ENCODE measurements around the gene GDF3.
A peak's percentile ranks its signal among the peaks of the same experiment; 100 is the strongest.
"Not testable (repeated sequence)": the region's sequence is repeated elsewhere in the genome, so short reads cannot be mapped to it uniquely, and the experiment has no call there.

GDF3 gene

DNA sequence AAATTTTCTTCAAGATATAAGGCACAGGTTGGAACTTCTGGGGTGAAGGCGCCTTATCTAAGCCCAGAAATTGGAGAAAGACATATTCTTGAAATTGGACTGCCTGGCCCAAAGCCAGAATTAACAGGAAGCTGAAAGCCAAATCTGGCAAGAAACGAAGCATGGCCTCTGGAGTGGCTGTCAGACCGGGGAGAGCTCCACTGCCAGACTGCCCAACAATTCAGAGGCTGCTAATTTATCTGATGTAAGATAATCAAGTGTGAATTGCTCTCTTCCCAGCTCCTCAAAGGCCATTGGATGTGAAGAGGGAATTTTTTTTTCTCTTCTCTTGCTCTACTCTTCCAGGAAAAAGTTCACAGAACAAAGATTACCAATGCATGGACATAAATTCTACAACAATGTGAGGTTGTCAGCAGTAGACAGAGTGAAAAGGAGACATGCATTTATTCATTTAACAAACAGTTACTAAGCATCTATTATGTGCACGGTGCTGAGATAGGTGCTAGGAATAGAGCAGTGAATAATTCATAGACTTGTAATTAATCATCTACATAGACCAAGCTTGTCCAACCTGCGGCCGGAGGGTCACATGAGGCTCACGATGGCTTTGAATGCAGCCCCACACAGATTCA, at the start of gene GDF3:
Gene GDF3, minus strand, starts transcription at position 210 of the 632 bp plus-strand sequence. Its CDS starts 47 bp downstream, at position 163.
- DNase-seq (ENCODE audit: low read depth): no peak

DNA sequence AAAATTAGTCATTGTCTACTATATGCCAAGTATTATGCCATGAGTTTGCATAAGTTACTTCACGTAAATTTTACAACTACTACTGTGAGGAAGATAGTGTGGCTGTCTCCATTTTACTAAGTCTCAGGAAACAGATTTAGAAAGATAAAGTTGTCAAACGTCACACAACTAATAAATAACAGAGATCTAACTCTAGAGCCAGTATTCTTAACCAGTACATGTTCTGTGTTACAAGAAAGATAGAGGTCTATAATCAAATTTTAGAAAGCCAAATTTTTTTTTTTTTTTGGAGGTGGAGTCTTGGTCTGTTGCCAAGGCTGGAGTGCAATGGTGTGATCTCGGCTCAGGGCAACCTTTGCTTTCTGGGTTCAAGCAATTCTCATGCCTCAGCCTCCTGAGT, 37.4 kb upstream of the GDF3 start:
- DNase-seq (ENCODE audit: low read depth): no peak

DNA sequence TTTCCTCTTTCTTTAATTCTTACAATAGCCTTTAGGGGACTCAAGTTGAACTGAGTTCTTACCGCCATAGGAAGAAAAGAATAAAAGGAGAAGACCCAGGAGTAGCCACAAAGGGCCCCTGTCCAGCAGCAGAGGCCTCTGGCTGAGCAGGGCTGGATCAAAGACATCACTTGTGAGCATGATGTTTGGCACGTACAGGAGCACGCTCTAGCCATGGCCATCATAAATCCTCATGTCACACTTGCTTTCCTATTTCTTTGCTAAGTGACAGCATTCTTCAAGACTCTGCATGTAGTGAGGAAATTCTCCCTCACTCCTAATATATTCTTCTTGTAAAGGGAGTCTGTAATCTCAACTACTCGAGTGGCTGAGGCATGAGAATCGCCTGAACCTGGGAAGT, 35.9 kb upstream of the GDF3 start:
- no peak for DNase-seq (ENCODE audit: low read depth)

DNA sequence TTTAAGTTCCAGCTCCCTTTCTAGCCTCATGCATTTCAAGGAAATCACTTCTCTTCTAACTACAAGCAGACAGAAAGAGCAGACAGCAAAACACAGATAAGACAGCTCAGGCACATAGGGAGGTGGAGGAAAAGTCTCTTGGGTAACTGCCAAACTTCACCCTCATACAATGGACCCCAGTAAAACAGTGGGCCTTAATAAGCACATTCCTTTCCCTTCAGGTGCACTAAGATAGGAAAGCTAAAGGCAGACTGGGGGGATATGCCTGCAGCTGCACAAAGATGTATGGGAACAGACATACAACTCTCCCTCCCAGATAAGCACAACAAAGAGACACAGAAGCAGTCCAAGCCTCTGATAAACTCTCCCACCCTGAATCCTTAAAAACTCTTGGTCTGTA, 35.4 kb upstream of the GDF3 start:
- not testable (repeated sequence) for DNase-seq (ENCODE audit: low read depth)

DNA sequence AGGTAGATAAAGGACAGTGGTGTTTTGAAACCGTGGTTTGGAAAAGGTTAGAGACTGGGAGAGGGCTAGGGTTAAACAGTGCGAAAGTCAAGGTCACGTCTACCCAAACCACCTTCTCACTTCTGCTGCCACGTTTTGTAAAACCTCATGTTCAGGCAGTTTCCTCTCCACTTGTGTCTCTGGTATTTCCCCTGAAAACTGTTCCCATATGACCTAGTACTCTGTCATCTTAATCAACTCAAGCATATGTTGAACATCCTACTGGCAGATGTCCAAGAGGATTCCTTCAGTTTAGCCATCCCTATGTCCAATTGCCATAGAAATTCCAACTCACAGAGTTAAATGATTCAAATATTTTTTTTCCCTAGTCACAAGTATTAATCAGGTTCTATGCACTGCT, 34.2 kb upstream of the GDF3 start:
- no peak for DNase-seq (ENCODE audit: low read depth)

DNA sequence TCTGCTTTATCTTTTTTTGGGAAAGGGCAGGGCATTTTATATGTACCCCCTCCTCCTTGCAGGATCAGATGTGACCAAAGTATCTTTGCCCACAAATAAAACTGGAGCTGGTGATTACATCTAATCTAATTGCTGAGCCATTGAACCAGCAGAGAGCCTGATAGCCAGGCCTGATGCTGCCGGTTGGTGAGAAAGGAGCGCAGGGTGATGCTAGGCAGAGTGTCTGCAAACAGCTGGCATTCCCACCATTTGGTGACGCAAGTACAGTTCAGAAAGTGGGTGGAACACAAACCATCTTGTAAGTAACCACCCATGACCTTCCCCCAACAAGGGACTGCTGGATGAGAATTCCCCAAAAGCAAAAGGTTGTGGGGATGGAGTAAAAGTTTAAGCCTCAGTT, 28.4 kb upstream of the GDF3 start:
- DNase-seq (ENCODE audit: low read depth): no peak

DNA sequence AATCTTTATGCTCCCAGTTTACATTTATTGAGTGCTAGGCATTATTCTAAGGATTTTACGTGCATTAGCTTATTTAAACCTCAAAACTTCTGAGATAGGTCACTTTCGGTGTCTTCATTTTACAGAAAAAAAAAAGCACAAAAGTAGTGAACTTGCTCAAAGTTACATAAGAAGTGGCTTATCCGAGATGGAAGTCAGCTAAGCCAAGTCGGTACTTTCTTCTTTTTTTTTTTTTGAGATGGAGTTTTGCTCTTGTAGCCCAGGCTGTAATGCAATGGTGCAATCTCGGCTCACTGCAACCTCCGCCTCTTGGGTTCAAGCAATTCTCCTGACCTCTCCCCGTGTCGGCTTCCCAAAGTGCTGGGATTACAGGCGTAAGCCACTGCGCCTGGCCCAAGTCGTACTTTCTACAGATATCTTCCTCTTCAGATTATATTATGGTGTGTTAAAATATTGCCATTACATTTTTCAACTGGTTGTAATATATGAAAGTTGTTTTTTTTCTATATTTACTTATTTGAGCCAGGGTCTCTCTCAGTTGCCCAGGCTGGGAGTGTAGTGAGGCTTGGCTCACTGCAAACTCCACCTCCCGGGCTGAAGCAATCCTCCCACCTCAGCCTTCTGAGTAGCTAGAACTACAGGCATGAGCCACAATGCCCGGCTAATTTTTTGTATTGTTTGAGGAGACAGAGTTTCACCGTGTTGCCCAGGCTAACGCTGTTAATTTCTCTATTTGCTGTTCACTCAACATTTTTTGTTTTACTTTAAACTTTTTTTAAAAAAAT, 24.6 kb upstream of the GDF3 start:
- no peak for DNase-seq (ENCODE audit: low read depth)

DNA sequence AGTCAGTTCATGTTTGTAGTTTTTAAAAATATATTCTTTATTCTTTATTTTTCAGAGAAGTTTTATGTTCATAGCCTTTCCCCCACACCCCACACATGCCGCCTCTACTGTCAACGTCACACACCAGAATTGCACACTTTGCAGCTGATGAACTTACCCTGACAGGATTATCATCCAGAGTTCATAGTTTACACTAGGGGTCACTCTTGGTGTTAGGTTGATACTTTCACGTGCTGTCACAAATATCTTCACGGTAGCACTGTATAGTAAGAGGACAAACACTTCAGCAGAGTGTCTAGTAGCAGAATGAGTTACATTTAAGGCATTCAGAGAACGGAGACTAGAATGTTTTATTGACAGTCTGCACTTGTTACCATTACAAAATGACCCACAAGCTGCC, 20.8 kb upstream of the GDF3 start:
- DNase-seq (ENCODE audit: low read depth): no peak

DNA sequence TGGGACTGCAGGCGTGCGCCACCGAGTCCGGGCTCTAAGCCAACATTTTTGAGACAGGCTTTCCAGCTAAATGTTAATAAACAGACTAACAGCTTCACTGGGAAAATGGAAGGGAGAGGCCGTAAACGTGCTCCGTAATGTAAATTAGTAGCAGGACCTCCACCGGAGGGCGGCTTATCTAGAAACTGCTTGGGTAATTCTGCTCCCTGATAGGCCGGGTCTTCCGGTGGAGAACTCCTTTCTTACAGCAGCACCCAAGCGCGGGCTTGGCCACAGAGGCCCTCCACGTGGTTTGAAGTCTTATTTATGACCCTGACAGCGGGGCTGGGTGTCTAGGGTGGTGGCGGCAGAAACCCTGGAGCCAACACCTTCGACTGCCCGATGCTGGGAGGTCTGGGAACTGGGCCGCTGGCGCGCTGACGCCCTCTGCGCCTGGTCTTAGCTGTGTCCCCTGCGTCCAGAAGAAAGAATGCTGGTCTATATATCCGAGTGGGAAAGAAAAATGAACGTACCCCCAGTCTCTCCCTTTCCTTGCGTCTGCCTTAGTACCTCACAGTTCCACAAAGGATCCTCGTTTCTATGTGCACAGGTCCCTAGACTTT, 17.4 kb upstream of the GDF3 start:
- no peak for DNase-seq (ENCODE audit: low read depth)

DNA sequence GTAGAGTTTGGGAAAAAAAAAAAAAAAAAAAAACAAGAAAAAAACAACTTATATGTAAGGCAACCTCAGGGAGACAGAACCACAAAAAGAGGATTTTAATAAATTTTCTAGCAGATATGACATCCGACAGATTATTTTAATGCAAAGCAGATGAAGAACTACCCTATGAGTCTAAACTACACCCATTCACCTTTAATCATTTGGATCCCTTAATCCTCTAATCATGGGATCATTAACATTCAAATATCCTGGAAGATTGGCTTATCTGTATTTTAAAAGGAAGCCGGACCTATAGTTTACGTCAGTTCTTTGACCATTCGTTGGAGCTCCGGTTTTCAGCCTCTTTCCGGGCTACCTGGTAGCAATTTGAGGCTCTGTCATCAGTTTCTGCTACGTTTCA, 15.6 kb upstream of the GDF3 start, which contains the start of gene DPPA3:
Gene DPPA3, plus strand, starts transcription at position 301 of the 400 bp plus-strand sequence. CDS start 138 bp downstream, outside the sequence.
- DNase-seq (ENCODE audit: low read depth): no peak

DNA sequence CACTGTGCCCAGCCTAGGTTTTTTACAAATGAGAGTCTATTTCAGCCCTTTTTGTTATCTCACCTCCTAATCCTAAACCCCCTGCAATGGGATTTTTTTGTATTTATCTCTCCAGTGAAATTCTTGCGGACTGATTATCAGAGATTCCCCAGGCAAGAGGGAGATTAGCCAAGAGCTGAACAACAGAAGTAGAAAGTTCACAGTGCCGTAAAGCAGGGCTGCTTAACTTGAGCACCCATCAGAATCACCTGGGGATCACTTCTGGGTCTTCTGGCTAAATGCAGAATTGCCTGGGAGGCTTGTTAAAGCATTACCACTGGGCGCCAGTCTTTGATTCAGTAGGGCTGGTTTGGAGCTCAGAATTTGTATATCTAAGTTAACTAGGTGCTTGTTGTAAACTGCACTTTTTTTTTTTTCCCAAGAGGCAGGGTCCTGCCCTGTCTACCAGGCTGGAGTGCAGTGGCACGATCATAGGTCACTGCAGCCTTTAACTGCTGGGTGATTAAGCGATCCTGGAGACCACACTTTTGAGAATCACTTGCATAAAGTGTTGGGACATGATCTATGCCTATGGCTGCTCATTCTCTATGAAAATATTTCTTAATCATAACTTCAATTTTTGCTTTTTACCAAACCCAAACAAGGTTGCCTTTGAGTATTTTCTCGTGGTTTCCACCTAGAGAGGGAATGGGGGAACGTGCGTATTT, 14.5 kb upstream of the GDF3 start:
- no peak for DNase-seq (ENCODE audit: low read depth)

DNA sequence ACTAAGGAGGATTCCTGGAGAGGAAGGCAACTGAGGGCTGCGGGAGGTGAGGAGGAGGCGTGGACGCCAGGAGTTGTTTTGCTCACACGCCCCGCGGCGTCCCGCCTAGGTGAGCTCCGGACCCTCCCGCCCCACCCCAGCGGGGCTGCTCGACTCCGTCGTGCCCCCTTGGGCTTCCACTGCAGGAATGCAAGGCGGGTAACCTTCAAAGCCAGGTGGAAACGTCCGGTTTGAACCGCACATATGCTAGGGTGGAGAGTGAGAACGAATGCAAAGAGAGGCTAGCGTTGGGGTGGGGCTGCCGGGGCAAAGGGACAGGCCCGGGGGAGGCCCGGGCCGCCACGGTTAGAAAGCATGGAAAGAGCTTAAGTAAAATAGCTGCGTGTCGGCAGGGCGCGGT, 10.3 kb upstream of the GDF3 start:
- DNase-seq (ENCODE audit: low read depth): no peak

DNA sequence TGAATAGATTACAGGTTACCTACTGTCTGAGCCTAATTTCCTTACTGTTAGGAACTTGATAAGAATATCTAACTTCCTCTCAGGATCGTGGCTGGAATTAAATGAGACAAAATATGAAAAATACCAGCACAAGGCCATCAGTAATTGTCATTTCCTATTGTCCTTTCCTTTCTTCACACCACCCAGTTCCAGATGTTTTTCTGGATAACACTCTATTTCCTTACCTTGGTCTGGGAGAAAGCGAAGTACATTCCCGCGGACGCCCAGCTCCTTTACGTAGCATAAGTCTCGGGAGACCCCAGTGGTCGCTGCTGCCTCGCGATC, 376 bp downstream of the GDF3 start:
- DNase-seq (ENCODE audit: low read depth): no peak

DNA sequence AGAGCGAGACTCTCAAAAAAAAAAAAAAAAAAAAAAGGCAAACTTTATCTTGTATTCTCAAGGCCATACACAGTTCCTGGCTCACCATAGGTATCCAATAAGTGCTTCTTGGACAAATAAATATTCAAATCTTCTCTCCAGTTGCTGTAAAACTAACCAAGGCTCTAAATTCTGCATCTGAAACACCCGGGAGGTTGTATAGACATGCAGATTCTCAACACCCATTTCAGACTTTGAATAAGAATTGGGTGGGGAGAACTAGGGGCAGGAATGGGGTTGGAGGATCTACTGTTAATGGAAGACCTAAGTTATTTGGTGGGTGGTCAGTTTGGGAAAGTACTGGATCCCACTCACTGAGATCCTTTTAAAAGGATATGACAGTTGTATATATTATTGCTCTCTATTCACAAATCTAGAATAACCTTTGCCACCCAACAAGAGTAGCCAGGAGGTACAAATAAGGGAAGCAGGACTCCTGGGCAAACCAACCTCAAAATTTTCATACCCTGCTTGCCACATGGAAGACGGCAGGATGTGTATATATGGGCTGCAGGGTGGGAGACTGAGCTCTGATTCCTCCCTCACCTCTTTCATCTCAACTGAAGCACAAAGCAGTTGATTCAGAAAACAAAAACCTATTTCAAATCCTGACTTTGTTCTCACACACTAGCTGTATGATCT, 879 bp downstream of the GDF3 start:
- DNase-seq (ENCODE audit: low read depth): no peak

DNA sequence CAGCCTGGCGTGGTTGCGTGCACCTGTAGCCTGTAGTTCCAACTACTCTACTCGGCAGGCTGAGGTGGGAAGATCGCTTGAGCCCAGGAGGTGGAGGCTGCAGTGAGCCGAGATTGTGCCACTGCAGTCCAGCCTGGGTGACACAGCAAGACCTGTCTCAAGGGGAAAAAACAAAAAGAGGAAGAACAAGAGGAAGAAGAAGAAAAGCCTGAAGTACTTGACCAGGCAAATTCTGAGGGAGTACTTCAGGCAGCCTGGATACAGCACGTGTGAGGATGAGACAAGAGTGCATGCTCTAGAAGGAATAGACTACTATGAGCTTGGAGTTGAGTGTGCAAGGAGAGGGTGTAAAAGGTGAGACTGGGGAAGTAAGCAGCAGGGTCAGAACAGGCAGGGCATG, 1.8 kb downstream of the GDF3 start:
- no peak for DNase-seq (ENCODE audit: low read depth)

DNA sequence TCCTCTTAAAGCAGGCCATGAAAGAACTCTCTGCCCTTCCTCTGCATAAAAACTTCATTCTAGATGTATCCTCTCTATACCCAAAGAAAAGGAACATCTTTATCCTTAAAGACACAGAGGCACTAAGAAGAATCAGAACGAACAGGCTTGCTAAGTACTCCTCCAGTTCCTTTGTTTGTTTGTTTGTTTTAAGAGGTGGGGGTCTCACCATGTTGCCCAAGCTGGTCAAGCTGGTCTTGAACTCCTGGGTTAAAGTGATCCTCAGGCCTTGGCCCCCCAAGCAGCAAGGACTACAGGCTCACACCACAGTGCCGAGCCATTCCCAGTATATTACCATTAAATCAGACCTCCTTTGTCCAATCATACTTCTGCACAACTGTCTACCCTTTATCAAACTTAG, 14.0 kb downstream of the GDF3 start:
- DNase-seq (ENCODE audit: low read depth): no peak

DNA sequence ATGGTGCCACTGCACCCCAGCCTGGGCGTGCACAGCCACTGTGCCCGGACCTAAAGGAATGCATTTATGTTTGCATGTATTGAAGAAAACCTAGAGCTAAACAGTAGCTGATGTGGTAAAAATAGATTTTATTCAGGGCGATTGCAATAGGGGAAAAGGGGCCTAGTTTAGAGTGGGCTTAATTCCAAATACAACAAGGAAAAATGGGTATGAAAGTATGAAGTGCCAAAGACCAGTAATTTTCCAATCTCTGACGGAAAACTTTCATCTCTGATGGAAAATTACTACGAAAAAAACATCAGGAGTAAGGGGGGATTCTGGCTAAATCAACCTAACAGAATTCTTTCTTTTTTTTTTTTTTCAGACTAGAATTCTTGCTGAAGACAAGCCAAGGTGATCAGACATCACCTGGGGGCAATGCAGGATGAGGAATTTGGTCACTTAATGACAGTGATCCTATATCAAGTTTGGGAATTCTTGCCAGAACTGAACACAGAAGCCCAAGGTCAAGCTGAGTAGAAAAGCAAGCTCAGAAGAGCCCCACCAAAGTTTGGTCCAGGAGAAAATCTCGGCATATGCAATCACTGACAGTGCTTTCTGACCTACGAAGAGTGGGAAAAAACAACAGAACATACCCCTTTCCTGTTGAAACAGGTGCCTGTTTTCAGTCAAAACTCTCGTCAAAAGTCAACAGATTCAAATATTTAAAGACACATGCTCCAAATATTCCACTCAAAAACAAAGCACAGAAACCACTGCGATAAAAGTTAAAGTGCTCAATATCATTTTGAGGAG, 16.1 kb downstream of the GDF3 start:
- DNase-seq (ENCODE audit: low read depth): no peak

DNA sequence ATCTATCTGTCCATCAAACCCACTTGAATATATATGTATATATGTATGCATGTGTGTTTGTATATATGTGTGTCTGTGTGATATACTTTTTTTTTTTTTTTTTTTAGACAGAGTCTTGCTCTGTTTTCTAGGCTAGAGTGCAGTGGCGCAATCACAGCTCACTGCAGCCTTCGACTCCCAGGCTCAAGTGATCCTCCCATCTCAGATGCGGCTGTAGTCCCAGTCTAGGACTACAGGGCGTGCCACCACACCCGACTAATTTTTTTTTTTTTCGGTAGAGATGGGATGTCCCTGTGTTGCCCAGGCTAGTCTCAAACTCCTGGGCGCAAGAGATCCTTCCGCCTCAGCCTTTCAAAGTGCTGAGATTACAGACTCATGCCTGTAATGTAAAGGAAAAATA, 16.8 kb downstream of the GDF3 start:
- DNase-seq (ENCODE audit: low read depth): no peak

DNA sequence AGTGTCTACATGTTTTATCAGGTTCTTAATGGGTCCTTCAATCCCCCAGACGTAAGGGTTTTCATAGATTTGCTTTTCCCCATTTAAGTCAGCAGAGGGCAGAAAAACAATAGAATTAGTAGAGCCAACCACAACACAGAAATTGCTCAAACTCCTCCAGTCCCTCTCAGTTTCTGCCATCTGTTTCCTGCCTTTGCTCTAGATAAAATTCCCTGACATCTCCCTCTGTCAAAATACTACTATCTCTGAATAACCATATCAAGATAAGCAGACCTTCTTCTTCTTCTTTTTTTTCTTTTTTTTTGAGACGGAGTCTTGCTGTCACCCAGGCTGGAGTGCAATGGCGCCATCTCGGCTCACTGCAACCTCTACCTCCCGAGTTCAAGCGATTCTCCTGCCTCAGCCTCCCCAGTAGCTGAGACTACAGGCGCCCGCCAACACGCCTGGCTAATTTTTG, 18.1 kb downstream of the GDF3 start:
- peak; percentile 4 for DNase-seq (ENCODE audit: low read depth)

DNA sequence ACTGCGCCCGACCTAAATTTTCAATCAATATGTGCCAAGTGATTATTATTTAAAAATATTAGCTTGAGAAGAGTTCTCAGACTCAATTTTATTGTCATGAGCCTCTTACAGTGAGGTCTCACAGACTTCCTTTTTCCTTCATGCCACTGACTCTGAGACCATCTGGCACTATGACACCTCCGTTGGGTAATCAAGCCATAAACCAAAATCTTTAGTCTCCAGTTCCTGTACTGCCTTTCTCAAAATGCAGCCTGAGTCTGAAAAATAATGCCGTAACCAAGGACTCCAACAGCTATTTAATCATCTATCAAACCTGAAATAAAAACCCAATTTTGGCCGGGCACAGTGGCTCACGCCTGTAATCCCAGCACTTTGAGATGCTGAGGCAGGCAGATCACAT, 20.1 kb downstream of the GDF3 start:
- DNase-seq (ENCODE audit: low read depth): not testable (repeated sequence)

DNA sequence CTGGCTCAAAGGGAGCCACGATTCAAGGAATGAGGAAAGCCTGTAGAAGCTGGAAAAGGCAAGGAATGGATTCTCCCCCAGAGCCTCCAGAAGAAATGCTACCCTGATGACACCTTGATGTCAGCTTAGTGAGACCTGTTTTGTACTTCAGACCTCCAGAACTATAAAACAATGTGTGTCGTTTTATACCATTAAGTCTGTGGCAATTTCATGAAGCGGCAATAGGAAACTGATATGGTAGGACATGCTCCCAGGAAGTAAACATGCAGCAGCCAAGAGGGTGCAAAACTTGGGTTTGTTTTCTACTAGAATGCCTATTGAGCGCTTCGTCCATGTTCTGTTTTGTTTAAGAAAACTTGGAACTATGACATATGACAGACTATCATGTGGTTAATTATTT, 27.4 kb downstream of the GDF3 start:
- DNase-seq (ENCODE audit: low read depth): no peak
